GM12878 (cell line): ENCODE measurements around the gene KATNIP. TPM values are rescaled to one million over a fixed set of nuclear protein-coding genes. Genes with fewer than 3 reads are reported as not detected.

Experiments
- ATAC-seq: fragments of 200-7000 bp; cut with Tn5 transposase; 3 replicates; pipeline ENCODE4 v1.9.1; 2020; ENCODE audit warnings: mild to moderate bottlenecking, moderate library complexity
- BruUV-seq: library from RNA; stranded (reverse); fragments of 400-500 nt; replicated peaks from 2 replicates; lab custom pipeline; 2021; lab: Mats Ljungman, UMichigan
- CTCF ChIA-PET: fragments of 300-600 bp; sonication (Branson Sonifier 250); formaldehyde crosslinking; extraction: SDS; loops from one replicate; lab custom pipeline; 2021; ENCODE audit warnings: inconsistent platforms; lab: Yijun Ruan, JAX
- POLR2A ChIA-PET: fragments of 350-600 bp; formaldehyde crosslinking; extraction: SDS; loops from one replicate; lab custom pipeline; 2021; ENCODE audit warnings: inconsistent platforms; lab: Charles Lee
- RAD21 ChIA-PET: fragments of 300-600 bp; sonication (Branson Sonifier 250); formaldehyde crosslinking; loops from one replicate; lab custom pipeline; 2023; ENCODE audit warnings: antibody characterized with exemption; ENCODE audit not compliant: unreplicated experiment; lab: Charles Lee
- SMC1A ChIA-PET: fragments of 300-600 bp; sonication (Branson Sonifier 250); formaldehyde crosslinking; loops from one replicate; lab custom pipeline; 2023; ENCODE audit not compliant: unreplicated experiment, uncharacterized antibody; lab: Charles Lee
- DNase-seq: peaks from one replicate; pipeline ENCODE4 v3.0.0-alpha.2; 2011; ENCODE audit warnings: low read depth, low spot score
- FAIRE-seq: peaks from 3 replicates; lab custom pipeline; 2011; peaks lifted over from hg19 to GRCh38; lab: Jason Lieb, UNC
- H2AFZ ChIP-seq: 2 replicates; pipeline ENCODE4 v1.6.0; 2011; ENCODE audit warnings: low read depth, low read length, control low read depth; ENCODE audit not compliant: control insufficient read depth
- H3K27ac ChIP-seq: 2 replicates; pipeline ENCODE4 v1.5.1; 2011; ENCODE audit warnings: control low read depth; ENCODE audit not compliant: control insufficient read depth, insufficient read depth
- H3K27me3 ChIP-seq, 2 experiments: replicated peaks in 1 of 2; 2 replicates each; pipeline versions ENCODE4 v1.6.0 to v1.6.1; 2011; ENCODE audit warnings: low read length in 1 of 2; ENCODE audit not compliant: control insufficient read depth in 2 of 2, insufficient read depth in 2 of 2
- H3K36me3 ChIP-seq, 2 experiments: 2 replicates each; pipeline ENCODE4 v1.5.1; 2011; ENCODE audit warnings: low read length in 1 of 2; ENCODE audit not compliant: control insufficient read depth in 2 of 2, insufficient read depth in 2 of 2
- H3K4me1 ChIP-seq: 2 replicates; pipeline ENCODE4 v1.6.1; 2011; ENCODE audit warnings: mild to moderate bottlenecking, low read length, moderate library complexity, mixed read lengths; ENCODE audit not compliant: control insufficient read depth, insufficient read depth
- H3K4me2 ChIP-seq: 2 replicates; pipeline ENCODE4 v1.6.0; 2011; ENCODE audit warnings: control low read depth; ENCODE audit not compliant: control insufficient read depth, insufficient read depth
- H3K4me3 ChIP-seq: fragments of 200-600 bp; sonication (generic); 2 replicates; pipeline ENCODE4 v1.5.1; 2016
- H3K79me2 ChIP-seq: 2 replicates; pipeline ENCODE4 v1.6.0; 2011; ENCODE audit warnings: low read length; ENCODE audit not compliant: control insufficient read depth, insufficient read depth
- H3K9ac ChIP-seq: 2 replicates; pipeline ENCODE4 v1.8.0; 2011; ENCODE audit warnings: low read length, control low read depth, mixed read lengths; ENCODE audit not compliant: control insufficient read depth, insufficient read depth
- H3K9me3 ChIP-seq: replicated peaks from 3 replicates; pipeline ENCODE4 v1.5.1; 2011; ENCODE audit warnings: mild to moderate bottlenecking, low read length; ENCODE audit not compliant: control insufficient read depth, insufficient read depth
- H4K20me1 ChIP-seq: 2 replicates; pipeline ENCODE4 v1.6.0; 2011; ENCODE audit not compliant: control insufficient read depth, insufficient read depth
- ESRRA ChIP-seq: IDR thresholded peaks from 2 replicates; pipeline ENCODE4 v1.6.1; 2012; ENCODE audit warnings: mild to moderate bottlenecking, low read length, improper control_type of control experiment
- KAT2A ChIP-seq: conservative IDR thresholded peaks from 2 replicates; pipeline ENCODE4 v1.6.1; 2011; ENCODE audit warnings: low read depth, low read length; ENCODE audit not compliant: control insufficient read depth
- MYB ChIP-seq: fragments of 150-350 bp; IDR thresholded peaks from 2 replicates; pipeline ENCODE4 v1.6.1; 2014; ENCODE audit warnings: mild to moderate bottlenecking, low read depth, low read length, borderline replicate concordance
- RB1 ChIP-seq: fragments of 450-650 bp; formaldehyde crosslinking; IDR thresholded peaks from 2 replicates; pipeline ENCODE4 v1.6.1; 2017; ENCODE audit warnings: mild to moderate bottlenecking, borderline replicate concordance
- SRF ChIP-seq, 2 experiments: IDR thresholded peaks; 2 replicates each; pipeline ENCODE4 v1.6.1; 2011; ENCODE audit warnings: low read depth in 2 of 2, low read length in 2 of 2, mild to moderate bottlenecking in 1 of 2, moderate library complexity in 1 of 2
- WGBS: methylation state at CpG from one replicate; pipeline ENCODE4 v1.1.6; 2016; ENCODE audit warnings: low lambda C conversion rate; ENCODE audit not compliant: insufficient replicate concordance, insufficient coverage; ENCODE audit errors: missing lambda C conversion rate; 5-methylcytosine and 5-hydroxymethylcytosine counted together
- in situ Hi-C: fragments of 300-500 bp; cut with MboI; formaldehyde crosslinking; loops from 9 replicates; pipeline ENCODE4 v1.14.3; 2018; ENCODE audit warnings: mixed read lengths
- intact Hi-C: fragments of 100-400 bp; cut with micrococcal nuclease; formaldehyde crosslinking; loops from one replicate; pipeline ENCODE4 v1.14.2; 2022; ENCODE audit not compliant: unreplicated experiment
- polyA plus RNA-seq, 11 experiments: library from polyadenylated mRNA; depleted of rRNA in 4 of 11; unstranded in 6 of 11; stranded (reverse) in 5 of 11; fragments of >200 nt; fragmentation: Nextera tagmentation in 4 of 11; fragmentation: Illumina TruSeq in 1 of 11; extraction: Ambion mirVana in 4 of 11; extraction: Trizol in 1 of 11; gene quantifications; 1 replicate in 1 of 11; 2 replicates in 10 of 11; pipeline versions ENCODE4 v1.2.1 to v1.2.3, GENCODE V29; 2011 to 2016; ENCODE audit warnings: inconsistent platforms in 2 of 11, missing spikeins in 2 of 11, low read depth in 1 of 11
- total RNA-seq, 4 experiments: library from RNA; depleted of rRNA in 3 of 4; stranded (reverse); fragments of >200 nt in 3 of 4; fragmentation: Illumina TruSeq in 1 of 4; extraction: Trizol in 1 of 4; gene quantifications; 2 replicates each; pipeline versions ENCODE4 v1.2.1 to v1.2.3, GENCODE V29; 2013 to 2021
- TF ChIP-seq, protein P1 (sequence below): fragments of 450-650 bp; IDR thresholded peaks from 2 replicates; pipeline ENCODE4 v1.6.1; 2018; ENCODE audit warnings: mild to moderate bottlenecking, low read depth, moderate library complexity; ENCODE audit not compliant: partially characterized antibody

KATNIP gene
- total and polyA plus RNA-seq, 10 of the 15 experiments (the other 5 are each of a cell fraction or from before 2014, with no cell fraction given) = 1.6 to 13.8 (median 9.1) TPM

DNA sequence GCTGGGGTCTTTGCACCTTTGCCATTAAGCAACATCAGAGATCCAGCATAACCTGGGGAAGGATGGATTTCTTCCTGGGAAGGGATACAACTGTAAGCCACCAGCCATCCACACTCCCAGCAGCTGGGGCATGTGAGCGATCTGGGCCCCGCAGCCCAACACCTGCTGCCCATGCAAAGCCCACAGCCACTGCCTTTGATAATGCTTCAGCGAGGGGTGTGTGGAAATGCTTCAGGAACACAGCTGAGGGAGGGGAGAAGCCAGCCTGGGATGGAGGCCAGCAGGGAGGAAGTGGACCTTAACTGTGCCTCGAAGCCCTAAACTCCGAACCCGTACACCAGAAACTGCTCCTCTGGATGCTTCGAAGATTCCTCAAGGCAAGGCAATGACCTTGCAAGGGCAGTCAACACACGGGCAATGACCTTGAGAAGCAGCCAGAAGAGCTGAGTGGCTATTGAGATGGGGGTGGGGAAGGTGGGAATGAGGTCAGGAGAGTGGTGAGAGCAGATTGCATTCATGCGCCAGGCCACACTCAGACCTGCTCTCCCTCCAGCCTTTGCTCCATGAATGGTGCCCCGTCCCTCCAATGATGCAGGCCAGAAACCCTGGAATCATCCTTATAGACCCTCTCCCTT lies 49.1 kb downstream of the KATNIP start:
- H3K36me3 ChIP-seq = no peaks in the 10 kb centered on the region
- H2AFZ ChIP-seq = no peak overlapping the region
- ATAC-seq = no peak
- no peaks in the 10 kb centered on the region for H3K79me2 ChIP-seq
- no peak overlapping the region for H3K4me3 ChIP-seq
- no peak overlapping the region for H3K9ac ChIP-seq
- no TSS peak for BruUV-seq
- in situ Hi-C loops = no loop called here
- CTCF ChIA-PET = no interaction called here
- no peak overlapping the region for H3K4me2 ChIP-seq
- no peaks in the 10 kb centered on the region for H3K9me3 ChIP-seq
- TF ChIP-seq RB1 (no peak), SRF (IDR thresholded peaks at IDR 0.05; ENCODE audit: low read depth in 2 of 2, low read length in 2 of 2) (no peak), KAT2A (no peak), ESRRA (no peak), MYB (no peak)
- TF ChIP-seq, protein P1, sequence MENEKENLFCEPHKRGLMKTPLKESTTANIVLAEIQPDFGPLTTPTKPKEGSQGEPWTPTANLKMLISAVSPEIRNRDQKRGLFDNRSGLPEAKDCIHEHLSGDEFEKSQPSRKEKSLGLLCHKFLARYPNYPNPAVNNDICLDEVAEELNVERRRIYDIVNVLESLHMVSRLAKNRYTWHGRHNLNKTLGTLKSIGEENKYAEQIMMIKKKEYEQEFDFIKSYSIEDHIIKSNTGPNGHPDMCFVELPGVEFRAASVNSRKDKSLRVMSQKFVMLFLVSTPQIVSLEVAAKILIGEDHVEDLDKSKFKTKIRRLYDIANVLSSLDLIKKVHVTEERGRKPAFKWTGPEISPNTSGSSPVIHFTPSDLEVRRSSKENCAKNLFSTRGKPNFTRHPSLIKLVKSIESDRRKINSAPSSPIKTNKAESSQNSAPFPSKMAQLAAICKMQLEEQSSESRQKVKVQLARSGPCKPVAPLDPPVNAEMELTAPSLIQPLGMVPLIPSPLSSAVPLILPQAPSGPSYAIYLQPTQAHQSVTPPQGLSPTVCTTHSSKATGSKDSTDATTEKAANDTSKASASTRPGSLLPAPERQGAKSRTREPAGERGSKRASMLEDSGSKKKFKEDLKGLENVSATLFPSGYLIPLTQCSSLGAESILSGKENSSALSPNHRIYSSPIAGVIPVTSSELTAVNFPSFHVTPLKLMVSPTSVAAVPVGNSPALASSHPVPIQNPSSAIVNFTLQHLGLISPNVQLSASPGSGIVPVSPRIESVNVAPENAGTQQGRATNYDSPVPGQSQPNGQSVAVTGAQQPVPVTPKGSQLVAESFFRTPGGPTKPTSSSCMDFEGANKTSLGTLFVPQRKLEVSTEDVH = no peak
- TF ChIP-seq, all 136 proteins: peak for 0
- no peak for FAIRE-seq
- Histone ChIP-seq H3K27me3 (no peaks in the 10 kb centered on the region), H3K4me1 (no peaks in the 10 kb centered on the region), H3K27ac (no peak overlapping the region), H4K20me1 (no peaks in the 10 kb centered on the region)
- intact Hi-C loops = no loop called here
- DNase-seq = no peak
- RAD21 ChIA-PET = no interaction called here
- POLR2A ChIA-PET = no interaction called here
- 79% methylated on average over 8 of the region's 10 CpGs for WGBS
- SMC1A ChIA-PET = no interaction called here
